Forelimb muscle (tissue), 1 donor: ENCODE measurements around the gene POLR3E. TPM values are rescaled to one million over a fixed set of nuclear protein-coding genes. Genes with fewer than 3 reads are reported as not detected.
"Not testable (repeated sequence)": the region's sequence is repeated elsewhere in the genome, so short reads cannot be mapped to it uniquely, and the experiment has no call there.

Experiments used
- DNase-seq: peaks from one replicate; pipeline ENCODE4 v3.0.0-alpha.2; 2013; ENCODE audit warnings: low read depth
- polyA plus RNA-seq: library from polyadenylated mRNA; unstranded; fragments of 120-200 nt; gene quantifications from one replicate; pipeline ENCODE4 v1.2.1, GENCODE V29; 2013; ENCODE audit not compliant: insufficient read length

POLR3E gene
- polyA plus RNA-seq, 1 donor: 39.4 TPM

DNA sequence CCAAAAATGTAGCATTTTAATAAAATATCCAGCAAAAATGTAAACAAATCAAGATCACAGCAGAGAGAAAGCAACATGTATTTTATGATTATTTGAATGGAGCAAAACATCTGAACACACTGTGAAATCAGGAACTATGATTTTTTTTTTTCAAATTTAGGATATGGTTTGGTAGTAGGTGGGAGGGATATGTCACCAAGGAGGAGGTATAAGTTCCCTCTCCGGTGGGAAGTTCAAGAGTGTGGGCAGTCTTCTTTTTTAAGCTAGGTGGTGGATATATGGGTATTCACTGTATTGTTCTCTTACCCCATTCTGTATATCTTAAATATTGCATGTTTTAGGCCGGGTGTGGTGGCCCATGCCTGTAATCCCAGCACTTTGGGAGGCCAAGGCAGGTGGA, 67.0 kb downstream of the POLR3E start:
- DNase-seq: no peak

DNA sequence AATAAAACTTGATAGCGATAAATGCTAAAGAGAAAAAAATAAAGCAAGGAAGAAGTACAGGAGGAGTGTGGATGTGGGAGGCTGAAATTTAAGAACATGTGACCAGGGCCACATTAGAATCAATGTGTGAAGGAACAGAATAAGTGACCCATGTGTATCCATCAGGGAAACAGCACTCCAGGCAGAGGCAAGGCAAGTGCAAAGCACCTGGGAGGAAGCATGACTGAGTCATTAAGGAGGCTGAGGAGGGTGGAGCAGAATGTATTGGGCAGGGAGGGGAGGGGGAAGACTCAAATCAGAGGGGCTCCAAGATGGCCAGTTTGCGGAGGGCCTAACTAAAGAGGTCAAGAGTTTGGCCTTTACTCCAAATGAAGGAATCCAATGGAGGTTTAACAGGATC, 69.2 kb downstream of the POLR3E start:
- DNase-seq: no peak

DNA sequence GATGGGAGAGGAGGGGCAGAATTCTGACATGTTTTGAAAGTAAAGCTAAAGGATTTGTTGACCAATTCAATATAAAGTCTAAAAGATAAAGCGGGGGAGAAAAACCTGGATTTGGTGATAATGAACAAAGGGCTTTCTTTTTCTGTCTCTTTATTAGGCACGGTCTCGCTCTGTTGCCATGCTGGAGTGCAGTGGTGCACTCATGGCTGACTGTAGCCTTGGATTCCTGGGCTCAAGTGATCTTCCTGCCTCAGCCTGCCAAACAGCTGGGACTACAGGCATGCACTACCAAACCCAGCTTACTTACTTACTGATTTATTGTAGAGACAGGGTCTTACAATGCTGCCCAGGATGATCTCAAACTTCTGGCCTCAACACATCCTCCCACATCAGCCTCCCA, 69.7 kb downstream of the POLR3E start:
- no peak for DNase-seq

DNA sequence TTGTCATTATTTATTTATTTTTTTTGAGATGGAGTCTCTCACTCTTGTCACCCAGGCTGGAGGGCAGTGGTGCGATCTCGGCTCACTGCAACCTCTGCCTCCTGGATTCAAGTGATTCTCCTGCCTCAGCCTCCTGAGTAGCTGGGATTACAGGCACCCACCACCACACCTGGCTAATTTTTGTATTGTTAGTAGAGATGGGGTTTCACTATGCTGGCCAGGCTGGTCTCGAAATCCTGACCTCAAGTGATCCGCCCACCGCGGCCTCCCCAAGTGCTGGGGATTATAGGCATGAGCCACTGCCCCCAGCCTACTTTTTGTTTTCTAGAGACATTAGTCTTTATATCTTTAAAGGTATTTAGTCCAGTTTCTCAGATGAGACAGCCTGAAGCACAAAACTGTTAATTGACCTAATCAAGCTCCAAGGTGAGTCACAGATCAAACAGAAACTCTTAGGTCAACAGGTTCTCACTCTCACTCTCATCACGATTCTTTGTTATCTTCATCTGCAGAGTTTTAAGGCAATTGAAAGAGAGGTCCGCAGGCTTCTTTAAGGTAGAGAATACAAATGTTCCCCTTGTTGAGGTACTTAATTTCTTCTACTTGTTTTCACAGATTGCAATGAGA, 71.1 kb downstream of the POLR3E start:
- DNase-seq: not testable (repeated sequence)

DNA sequence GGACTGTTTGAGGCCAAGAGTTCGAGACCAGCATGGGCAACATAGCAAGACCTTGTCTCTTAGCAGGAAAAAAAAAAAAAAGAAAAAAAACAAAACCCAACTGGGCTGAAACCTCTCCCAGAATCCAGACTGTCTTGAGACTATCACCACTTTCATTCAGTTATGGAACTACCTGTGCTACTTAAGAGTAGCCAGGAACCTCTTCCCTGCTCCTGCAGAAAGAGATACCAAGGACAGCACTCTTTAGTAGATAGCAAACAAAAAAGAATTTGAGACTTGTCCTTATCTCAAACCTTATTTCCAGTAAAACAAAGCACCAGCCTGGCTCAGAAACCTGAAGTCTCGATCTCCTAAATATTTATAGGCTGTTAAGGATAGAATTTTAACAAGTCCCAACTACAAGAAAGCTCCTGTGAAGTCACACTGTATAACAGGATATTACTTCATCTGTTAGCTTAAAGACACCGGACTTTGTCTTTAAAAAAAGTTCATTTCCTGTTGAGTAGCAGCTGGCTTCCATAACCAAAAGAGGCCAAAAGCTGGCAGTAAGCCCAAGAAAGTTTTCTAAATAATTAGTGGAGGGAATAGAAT, 72.1 kb downstream of the POLR3E start:
- DNase-seq: no peak

DNA sequence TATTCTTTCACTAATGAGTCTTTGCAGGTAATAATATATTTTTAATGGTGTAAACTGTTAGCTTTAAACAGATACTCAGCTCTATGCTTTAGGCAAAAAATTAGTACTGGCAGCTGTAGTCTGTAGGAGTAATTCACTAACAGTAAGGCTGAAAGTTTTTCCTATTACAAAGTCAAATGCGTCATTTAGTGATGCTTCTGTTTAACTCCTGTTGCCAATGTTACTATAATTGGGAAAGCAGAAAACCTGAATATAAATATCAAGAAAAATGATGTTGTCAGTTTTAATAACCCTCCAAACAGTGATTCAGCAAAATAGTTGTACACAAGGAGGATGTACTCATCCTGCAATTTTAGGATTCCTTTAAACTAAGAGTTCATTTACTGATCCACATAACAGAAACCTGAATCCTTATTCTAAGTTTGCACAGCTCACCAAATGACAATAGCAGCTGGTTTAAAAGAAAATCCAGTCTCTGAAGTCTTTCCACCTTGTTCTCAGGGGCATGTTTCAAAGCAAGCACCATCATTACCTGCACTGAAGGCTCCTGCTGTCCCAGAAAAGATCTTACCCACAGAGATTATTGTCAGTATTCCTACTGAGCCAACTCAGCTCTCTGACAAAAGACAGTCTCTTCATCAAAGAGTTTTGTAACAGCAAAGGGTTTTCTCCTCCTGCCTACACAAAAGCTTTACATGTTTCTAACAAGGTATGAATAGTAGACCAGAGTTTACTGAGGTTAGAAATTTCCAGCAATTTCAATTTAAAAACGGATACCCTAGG, 73.0 kb downstream of the POLR3E start:
- DNase-seq: no peak

DNA sequence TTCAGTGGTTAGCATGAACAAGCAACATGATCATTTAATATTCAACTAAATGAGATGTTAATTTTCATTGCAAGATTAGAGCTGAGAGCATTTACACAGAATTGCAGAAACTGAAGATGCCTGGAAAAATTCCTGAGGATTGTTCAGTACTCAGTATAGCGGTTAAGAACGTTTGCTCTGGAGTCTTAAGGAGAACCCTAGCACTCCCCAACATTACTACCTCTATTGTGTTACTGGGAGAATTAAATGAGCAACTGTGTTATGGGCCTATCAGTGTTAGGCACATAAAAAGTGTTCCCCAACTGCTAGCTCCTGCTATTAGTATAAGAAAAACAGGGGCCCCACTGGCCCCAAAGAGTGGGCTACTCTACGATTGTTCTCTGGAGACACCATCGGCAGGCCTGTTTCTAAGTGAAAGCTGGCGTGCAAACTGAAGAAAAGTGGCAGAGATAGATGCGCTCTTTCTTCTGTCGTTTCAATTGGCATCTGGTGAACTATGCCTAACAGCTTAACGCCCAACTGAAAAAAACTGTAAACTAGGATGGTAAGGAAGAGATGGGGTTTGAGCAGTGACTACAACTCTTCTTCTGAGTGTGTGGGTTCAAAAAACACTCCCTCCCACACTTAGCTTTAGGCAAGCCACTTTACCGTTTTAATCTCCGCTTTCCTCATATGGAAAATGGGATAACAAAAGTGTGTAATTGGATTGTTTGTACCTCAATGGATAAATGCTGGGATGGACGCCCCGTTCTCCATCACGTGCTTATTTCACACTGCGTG, 75.9 kb downstream of the POLR3E start:
- no peak for DNase-seq

DNA sequence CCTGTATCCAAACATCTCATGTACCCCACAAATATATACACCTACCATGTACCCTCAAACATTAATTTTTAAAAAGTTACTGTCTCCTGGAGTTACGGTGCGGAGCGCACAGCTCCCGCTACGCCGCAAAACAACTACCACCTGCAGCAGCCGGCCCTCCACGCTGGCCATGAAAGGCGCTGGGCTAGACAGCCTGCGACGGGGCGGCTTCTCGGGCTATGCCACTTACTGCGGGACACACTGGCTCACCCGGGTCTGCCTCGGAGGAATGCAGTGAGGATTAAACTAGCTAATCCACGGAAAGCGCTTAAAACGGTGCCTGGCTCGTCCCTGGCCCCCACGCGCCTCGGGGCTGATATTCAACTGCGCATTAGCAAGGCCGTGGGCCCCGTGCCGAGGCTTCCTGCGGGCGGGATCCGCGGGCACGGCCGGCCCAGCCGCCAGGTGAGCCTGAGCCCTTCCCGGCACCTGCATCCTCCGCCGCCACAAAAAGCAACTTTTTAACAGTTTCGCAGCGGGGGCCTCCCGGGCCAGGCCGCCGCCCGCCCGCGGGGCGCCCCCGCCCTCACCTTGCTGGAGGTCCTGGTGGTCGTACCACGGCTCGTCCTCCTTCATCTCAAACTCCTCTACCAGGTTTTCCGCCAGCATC, 76.6 kb downstream of the POLR3E start:
- no peak for DNase-seq

DNA sequence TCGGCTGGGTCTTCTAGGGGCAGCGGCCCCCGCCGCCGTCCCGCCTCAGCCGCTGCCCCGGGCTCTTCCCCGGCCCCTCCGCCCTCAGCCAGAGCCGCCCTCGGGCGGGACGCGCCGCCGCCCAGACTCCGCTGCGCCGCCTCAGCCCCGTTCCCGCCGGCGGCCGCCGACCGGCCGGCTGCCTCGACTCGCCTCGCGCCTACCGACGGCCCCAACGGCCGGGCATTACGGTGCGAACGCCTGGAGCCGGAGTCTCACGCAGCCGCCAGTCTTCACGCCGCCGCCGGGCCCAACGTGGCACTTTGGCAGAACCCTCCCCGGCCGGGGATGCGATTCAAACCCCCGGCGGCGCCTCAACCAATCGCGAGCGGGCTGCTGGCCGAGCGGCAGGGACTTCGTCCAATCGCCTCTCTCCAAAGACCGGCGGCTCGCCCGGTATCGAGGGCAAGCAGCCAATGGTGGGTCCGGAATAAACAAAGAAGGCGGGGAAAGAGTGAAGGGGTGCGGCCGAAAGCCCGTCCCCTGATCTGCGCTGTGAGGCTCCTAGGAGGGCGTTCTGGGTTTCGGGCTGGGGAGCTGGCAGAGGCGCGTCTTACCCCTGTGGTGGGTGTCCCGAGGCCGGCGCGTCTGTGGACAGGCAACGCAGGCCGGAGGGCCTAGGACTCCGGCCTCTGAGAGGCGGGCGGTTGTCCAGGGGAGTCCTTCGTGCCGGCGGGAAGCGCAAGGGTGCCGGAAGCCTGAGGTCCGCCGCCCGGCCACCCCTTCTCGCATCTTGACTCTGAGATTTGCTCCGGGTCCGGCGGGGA, 77.3 kb downstream of the POLR3E start, which contains the start of gene CDR2:
Gene CDR2, minus strand, starts transcription at position 309 of the 806 bp plus-strand sequence. CDS start 310 bp downstream, outside the sequence.
- DNase-seq: peak; percentile 93

DNA sequence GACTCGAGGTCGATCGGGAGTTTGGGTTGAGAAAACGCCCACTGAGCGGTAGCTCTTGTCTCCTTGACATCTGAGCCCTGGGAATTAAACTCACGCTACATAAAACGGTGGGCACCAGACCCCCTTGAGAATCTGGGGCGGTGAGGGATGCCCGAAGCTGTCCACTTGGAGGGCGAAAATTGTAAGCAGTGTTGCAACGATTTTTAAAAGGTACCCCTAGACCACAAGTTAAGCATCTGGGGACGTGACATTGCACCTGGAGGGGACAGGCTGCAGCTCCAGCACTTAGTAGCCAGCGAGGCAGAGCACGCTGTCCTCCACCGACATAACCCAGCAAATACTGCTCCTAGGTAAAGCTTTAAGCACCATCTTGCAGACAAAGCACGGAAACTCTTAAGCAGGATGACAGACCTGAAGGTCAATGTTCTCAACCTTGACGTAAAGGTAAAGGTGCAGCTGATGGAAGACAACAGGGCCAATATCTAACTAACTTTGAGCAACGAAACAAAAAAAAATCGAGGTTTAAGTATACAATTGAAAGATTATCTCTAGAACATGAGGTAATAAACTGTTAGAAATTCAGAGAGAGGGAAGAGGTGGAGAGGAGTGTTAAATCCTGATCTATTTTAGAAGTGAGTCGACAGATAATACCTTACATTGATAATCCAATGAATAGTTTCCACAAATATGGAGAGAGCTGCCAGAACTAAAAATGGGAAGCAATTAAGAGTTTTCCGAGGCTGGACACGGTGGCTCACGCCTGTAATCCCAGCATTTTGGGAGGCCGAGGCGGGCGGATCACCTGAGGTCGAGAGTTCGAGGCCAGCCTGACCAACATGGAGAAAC, 78.1 kb downstream of the POLR3E start:
- DNase-seq: no peak

DNA sequence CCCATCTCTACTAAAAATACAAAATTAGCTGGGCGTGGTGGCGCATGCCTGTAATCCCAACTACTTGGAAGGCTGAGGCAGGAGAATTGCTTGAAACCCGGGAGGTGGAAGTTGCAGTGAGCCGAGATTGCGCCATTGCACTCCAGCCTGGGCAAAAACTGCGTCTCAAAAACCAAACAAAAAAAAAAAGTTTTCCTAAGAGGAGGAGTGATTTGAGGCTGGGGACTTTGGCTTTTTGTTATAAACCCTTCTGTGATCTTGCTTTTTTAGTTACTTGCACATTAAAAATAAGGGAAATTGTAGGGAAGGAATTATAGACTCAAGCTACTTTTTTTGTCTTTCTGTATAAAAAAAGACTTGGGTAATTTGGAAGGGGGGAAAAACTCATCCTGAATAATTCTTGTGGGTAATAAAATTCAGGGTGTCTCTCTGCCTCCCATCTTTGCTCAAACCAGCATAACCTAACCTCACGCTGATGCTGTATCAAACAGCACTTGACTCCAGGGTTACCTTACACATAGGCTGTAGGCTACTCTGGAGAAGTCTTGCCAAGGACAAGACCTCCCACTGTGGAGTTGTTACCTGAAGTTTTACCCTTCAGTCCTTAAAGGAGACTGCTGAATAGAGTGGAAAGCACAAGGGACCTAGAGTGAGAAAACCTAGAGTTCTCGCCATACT, 78.9 kb downstream of the POLR3E start:
- DNase-seq: no peak

DNA sequence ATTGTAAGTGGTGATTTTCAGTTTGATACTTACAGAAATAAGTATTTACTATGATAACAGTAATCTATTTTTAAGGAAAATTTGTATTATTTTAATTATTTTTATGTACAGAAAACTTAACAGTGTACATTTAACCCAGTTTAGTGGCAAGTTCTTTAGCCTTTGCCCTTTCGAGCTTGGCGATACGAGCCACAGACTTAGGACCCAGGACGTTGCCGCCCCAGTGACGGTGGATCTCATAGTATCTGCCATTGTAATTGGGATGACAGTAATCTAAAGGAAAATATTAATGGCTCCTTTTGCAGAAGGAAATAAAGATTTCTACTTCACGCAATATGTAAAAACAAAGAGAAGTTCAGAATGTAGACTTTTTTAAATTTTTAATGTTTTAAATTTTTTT, 82.4 kb downstream of the POLR3E start:
- no peak for DNase-seq

DNA sequence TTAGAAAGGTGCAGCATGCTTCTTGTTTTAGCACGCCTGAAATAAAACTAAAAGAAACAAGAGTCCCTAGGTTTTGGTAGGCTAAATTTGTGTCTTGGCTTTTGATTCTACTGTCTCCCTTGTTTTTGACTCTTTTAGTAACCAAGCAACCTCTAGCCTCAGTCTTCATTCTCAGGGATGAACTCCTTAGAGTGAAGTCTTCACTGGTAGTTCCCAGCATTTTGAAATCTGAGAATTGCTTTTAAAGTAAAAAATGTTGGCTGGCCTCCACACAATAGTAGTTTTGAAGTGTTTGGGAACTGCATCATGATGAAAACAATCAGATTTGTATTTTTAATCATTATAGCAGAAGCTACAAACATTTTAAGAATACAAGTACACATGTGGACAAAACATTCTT, 83.3 kb downstream of the POLR3E start:
- DNase-seq: no peak

DNA sequence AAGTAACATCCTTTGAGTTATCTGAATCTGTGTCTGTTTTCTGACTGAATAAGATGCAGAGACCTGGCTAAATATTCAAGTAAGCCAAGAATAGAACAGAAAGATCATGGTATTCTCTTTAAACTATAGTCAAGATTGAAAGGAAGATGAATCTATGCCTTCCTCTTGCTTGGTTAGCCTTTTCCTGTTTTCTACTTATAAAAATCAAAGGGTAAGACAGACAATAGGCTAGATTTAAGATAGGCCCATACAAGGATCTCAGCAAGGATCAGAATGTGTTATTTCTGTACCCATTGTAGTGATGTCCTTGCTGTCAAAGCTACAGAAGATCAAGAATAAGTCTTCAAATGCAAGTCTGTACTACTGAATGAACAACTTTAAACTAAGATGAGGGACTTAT, 84.2 kb downstream of the POLR3E start:
- DNase-seq: no peak

DNA sequence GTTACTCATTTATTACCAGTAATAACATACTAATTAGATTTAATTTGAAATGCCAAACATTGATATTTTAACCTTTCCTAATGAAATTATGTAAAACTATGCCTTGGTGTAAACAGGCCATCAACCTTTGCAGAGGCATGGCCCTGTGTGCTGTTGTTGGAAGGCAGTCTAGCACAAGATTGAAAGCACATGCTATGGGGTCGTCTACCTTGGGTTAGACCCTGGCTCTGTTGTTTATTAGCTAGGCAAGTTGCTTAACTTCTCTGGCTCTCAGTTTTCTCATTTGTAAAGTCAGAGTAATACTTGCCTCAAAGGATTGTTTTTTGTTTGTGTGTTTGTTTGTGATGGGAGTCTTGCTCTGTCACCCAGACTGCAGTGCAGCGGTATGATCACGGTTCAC, 86.6 kb downstream of the POLR3E start:
- no peak for DNase-seq
